Liver (tissue), 9 donors: ENCODE results near the gene CLCN4. TPM values are rescaled to one million over a fixed set of nuclear protein-coding genes. Genes with fewer than 3 reads are reported as not detected.

Experiments used
- DNase-seq: peaks from one replicate; pipeline ENCODE4 v3.0.0-alpha.2; 2017; ENCODE audit warnings: low spot score
- H3K27ac ChIP-seq, 2 donors: one replicate each; pipeline ENCODE4 v1.7.0; 2013; ENCODE audit warnings: inconsistent platforms in 2 of 2, low read length in 2 of 2, control low read depth in 1 of 2, low read depth in 1 of 2, mild to moderate bottlenecking in 1 of 2
- H3K27me3 ChIP-seq, 4 donors: one replicate each; pipeline versions ENCODE4 v1.6.1 to v1.7.0; 2013; ENCODE audit warnings: low read length in 3 of 4, inconsistent platforms in 1 of 4, mild to moderate bottlenecking in 1 of 4, moderate library complexity in 1 of 4; ENCODE audit not compliant: control insufficient read depth in 4 of 4, insufficient read depth in 4 of 4
- H3K36me3 ChIP-seq, 4 donors: one replicate each; pipeline versions ENCODE4 v1.6.1 to v1.7.0; 2013; ENCODE audit warnings: low read length in 3 of 4, mild to moderate bottlenecking in 3 of 4, low read depth in 1 of 4, moderate library complexity in 1 of 4; ENCODE audit not compliant: control insufficient read depth in 4 of 4, insufficient read depth in 3 of 4
- H3K4me1 ChIP-seq, 4 donors: one replicate each; pipeline versions ENCODE4 v1.6.1 to v1.7.0; 2013; ENCODE audit warnings: low read length in 3 of 4, mild to moderate bottlenecking in 3 of 4, moderate library complexity in 1 of 4; ENCODE audit not compliant: control insufficient read depth in 4 of 4, insufficient read depth in 4 of 4
- H3K4me3 ChIP-seq, 3 donors: one replicate each; pipeline versions ENCODE4 v1.6.1 to v1.7.0; 2013; ENCODE audit warnings: low read length in 3 of 3, control low read depth in 1 of 3, low read depth in 1 of 3, mild to moderate bottlenecking in 1 of 3
- H3K9ac ChIP-seq, 2 donors: one replicate each; pipeline ENCODE4 v1.7.0; 2013; ENCODE audit warnings: low read length in 2 of 2, mild to moderate bottlenecking in 2 of 2, moderate library complexity in 2 of 2, control low read depth in 1 of 2, low read depth in 1 of 2
- H3K9me3 ChIP-seq, 4 donors: one replicate each; pipeline versions ENCODE4 v1.6.1 to v1.7.0; 2013; ENCODE audit warnings: low read length in 3 of 4; ENCODE audit not compliant: control insufficient read depth in 4 of 4
- EGR1 ChIP-seq, 2 donors: IDR thresholded peaks; 2 replicates each; pipeline ENCODE4 v1.6.1; 2016 to 2018; ENCODE audit warnings: antibody characterized with exemption in 2 of 2, low read depth in 2 of 2
- FOXA2 ChIP-seq: IDR thresholded peaks from 2 replicates; pipeline ENCODE4 v1.6.1; 2016; ENCODE audit warnings: antibody characterized with exemption
- GABPA ChIP-seq, 2 donors: IDR thresholded peaks in 1 of 2; conservative IDR thresholded peaks in 1 of 2; 2 replicates each; pipeline ENCODE4 v1.6.1; 2016; ENCODE audit warnings: antibody characterized with exemption in 2 of 2, mild to moderate bottlenecking in 1 of 2, moderate library complexity in 1 of 2
- HNF4A ChIP-seq, 2 donors: conservative IDR thresholded peaks; 2 replicates each; pipeline ENCODE4 v1.6.1; 2016; ENCODE audit warnings: antibody characterized with exemption in 2 of 2, mild to moderate bottlenecking in 2 of 2
- HNF4G ChIP-seq: IDR thresholded peaks from 2 replicates; pipeline ENCODE4 v1.6.1; 2016; ENCODE audit warnings: antibody characterized with exemption
- RAD21 ChIP-seq, 2 donors: IDR thresholded peaks; 2 replicates each; pipeline ENCODE4 v1.6.1; 2016; ENCODE audit warnings: antibody characterized with exemption in 2 of 2, mild to moderate bottlenecking in 2 of 2
- SP1 ChIP-seq: IDR thresholded peaks from 2 replicates; pipeline ENCODE4 v1.6.1; 2018; ENCODE audit warnings: antibody characterized with exemption, mild to moderate bottlenecking
- TAF1 ChIP-seq: conservative IDR thresholded peaks from 2 replicates; pipeline ENCODE4 v1.6.1; 2016; ENCODE audit warnings: antibody characterized with exemption, mild to moderate bottlenecking
- ZBTB33 ChIP-seq: IDR thresholded peaks from 2 replicates; pipeline ENCODE4 v1.6.1; 2016; ENCODE audit warnings: antibody characterized with exemption
- WGBS: extraction: QIAGEN DNeasy Blood & Tissue Kit; methylation state at CpG from one replicate; pipeline ENCODE4 v1.1.7; 2013; 5-methylcytosine and 5-hydroxymethylcytosine counted together
- polyA plus RNA-seq, 2 donors: library from polyadenylated mRNA; stranded (reverse) in 1 of 2; unstranded in 1 of 2; fragments of 200-250 nt in 1 of 2; fragments of >200 nt in 1 of 2; fragmentation: Nextera tagmentation in 1 of 2; extraction: Ambion mirVana in 1 of 2; gene quantifications; one replicate each; pipeline versions ENCODE4 v1.2.1 to v1.2.3, GENCODE V29; 2013 to 2015
- total RNA-seq, 2 donors: library from RNA; depleted of rRNA; stranded (reverse); fragments of >200 nt; gene quantifications; one replicate each; pipeline ENCODE4 v1.2.3, GENCODE V29; 2014
- TF ChIP-seq, protein P1 (sequence below): fragments of 150-350 bp; IDR thresholded peaks from 2 replicates; pipeline ENCODE4 v1.5.1; 2017; ENCODE audit warnings: improper control_type of control experiment, low read depth, low read length; ENCODE audit not compliant: missing input control
- TF ChIP-seq, protein P2 (sequence below): IDR thresholded peaks from 2 replicates; pipeline ENCODE4 v1.6.1; 2016; ENCODE audit warnings: antibody characterized with exemption, mild to moderate bottlenecking
- donor health status: healthy.
- donor health status: healthy.
- donor health status: healthy.
- donor health status: healthy.
- donor health status: healthy.

CLCN4 gene
- total and polyA plus RNA-seq, 4 donors, result 1.5 to 10.9 (median 4.0) TPM

DNA sequence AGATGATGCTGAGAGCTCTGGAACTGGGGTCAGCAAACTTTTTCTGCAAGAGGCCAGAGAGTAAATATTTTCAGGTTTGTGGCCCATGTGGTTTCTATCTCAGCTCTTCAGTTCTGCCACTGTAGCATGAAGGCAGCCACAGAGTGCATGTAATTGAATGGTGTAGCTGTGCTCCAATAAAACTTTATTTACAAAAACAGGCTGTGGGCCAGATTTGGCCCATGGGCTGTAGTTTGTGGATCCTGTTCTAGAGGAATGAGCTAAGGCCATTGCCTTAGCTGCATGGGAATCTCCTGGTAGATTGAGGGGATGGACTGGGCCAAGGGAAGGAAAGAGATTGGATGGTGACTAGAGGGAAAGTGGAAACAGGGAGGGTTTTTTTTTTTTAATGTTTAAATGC, 36.8 kb downstream of the CLCN4 start:
- no peak overlapping the region for H3K27ac ChIP-seq
- TF ChIP-seq, protein P1, sequence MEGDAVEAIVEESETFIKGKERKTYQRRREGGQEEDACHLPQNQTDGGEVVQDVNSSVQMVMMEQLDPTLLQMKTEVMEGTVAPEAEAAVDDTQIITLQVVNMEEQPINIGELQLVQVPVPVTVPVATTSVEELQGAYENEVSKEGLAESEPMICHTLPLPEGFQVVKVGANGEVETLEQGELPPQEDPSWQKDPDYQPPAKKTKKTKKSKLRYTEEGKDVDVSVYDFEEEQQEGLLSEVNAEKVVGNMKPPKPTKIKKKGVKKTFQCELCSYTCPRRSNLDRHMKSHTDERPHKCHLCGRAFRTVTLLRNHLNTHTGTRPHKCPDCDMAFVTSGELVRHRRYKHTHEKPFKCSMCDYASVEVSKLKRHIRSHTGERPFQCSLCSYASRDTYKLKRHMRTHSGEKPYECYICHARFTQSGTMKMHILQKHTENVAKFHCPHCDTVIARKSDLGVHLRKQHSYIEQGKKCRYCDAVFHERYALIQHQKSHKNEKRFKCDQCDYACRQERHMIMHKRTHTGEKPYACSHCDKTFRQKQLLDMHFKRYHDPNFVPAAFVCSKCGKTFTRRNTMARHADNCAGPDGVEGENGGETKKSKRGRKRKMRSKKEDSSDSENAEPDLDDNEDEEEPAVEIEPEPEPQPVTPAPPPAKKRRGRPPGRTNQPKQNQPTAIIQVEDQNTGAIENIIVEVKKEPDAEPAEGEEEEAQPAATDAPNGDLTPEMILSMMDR, result no peak
- TF ChIP-seq TAF1 (no peak), GABPA (IDR thresholded peaks at IDR 0.05 in 1 of 2, conservative IDR thresholded peaks at IDR 0.05 in 1 of 2) (no peak), HNF4A (conservative IDR thresholded peaks at IDR 0.05) (no peak), FOXA2 (no peak), ZBTB33 (no peak)
- TF ChIP-seq, protein P2, sequence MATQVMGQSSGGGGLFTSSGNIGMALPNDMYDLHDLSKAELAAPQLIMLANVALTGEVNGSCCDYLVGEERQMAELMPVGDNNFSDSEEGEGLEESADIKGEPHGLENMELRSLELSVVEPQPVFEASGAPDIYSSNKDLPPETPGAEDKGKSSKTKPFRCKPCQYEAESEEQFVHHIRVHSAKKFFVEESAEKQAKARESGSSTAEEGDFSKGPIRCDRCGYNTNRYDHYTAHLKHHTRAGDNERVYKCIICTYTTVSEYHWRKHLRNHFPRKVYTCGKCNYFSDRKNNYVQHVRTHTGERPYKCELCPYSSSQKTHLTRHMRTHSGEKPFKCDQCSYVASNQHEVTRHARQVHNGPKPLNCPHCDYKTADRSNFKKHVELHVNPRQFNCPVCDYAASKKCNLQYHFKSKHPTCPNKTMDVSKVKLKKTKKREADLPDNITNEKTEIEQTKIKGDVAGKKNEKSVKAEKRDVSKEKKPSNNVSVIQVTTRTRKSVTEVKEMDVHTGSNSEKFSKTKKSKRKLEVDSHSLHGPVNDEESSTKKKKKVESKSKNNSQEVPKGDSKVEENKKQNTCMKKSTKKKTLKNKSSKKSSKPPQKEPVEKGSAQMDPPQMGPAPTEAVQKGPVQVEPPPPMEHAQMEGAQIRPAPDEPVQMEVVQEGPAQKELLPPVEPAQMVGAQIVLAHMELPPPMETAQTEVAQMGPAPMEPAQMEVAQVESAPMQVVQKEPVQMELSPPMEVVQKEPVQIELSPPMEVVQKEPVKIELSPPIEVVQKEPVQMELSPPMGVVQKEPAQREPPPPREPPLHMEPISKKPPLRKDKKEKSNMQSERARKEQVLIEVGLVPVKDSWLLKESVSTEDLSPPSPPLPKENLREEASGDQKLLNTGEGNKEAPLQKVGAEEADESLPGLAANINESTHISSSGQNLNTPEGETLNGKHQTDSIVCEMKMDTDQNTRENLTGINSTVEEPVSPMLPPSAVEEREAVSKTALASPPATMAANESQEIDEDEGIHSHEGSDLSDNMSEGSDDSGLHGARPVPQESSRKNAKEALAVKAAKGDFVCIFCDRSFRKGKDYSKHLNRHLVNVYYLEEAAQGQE, result no peak
- no peak overlapping the region for H3K4me3 ChIP-seq
- H3K27me3 ChIP-seq, result peaks cover 0 to 2% (median 0%) of the 10 kb centered on the region in 4 donors
- no peak overlapping the region for H3K9ac ChIP-seq
- no peak for DNase-seq
- no peaks in the 10 kb centered on the region for H3K36me3 ChIP-seq
- no peaks in the 10 kb centered on the region for H3K4me1 ChIP-seq
- no peaks in the 10 kb centered on the region for H3K9me3 ChIP-seq

DNA sequence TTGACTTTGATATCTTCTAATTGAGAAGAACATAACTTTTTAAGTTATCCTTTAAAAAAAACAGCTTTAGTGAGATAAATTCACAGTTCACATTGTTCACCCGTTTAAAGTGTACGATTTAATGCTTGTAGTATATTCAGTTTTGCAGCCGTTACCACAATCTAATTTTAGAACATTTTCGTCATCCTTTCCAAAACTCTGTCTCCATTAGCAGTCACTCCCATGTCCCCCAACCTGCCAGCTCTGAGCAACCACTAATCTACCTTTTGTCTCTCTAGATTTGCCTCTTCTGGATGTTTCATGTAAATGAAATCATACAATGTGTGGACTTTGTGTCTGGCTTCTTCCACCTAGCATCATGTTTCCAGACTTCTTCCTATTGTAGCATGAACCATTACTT, 38.6 kb downstream of the CLCN4 start:
- Histone ChIP-seq H3K4me1 (no peaks in the 10 kb centered on the region), H3K27me3 (peaks cover 0 to 2% (median 0%) of the 10 kb centered on the region in 4 donors), H3K4me3 (no peak overlapping the region), H3K36me3 (no peaks in the 10 kb centered on the region), H3K27ac (no peak overlapping the region), H3K9ac (no peak overlapping the region), H3K9me3 (no peaks in the 10 kb centered on the region)
- no peak for DNase-seq
- WGBS, result 88% methylated on average over 4 of the region's 4 CpGs
- no peak for TF ChIP-seq SP1
- no peak for TF ChIP-seq RAD21 (IDR thresholded peaks at IDR 0.05)
- TF ChIP-seq HNF4G, result no peak
- TF ChIP-seq, protein P1, result no peak
- TF ChIP-seq EGR1 (IDR thresholded peaks at IDR 0.05; ENCODE audit: low read depth in 2 of 2), result no peak
